Smooth muscle cell (in vitro differentiated cells): ENCODE data around the gene B3GALT2. TPM values are rescaled to one million over a fixed set of nuclear protein-coding genes. Genes with fewer than 3 reads are reported as not detected.
A peak's percentile ranks its signal among the peaks of the same experiment; 100 is the strongest.

Source experiments
- DNase-seq: peaks from one replicate; lab custom pipeline; 2025; ENCODE audit not compliant: unreplicated experiment; lab: John Stamatoyannopoulos, UW
- H2AFZ ChIP-seq: fragments of 200-600 bp; sonication (generic); 2 replicates; pipeline ENCODE4 v1.6.0; 2016; ENCODE audit warnings: antibody characterized with exemption, low read depth, mild to moderate bottlenecking
- H3F3A ChIP-seq: fragments of 200-600 bp; sonication (generic); 2 replicates; pipeline ENCODE4 v1.6.0; 2017; ENCODE audit warnings: antibody characterized with exemption, low read depth
- H3K27ac ChIP-seq: fragments of 200-600 bp; sonication (generic); 2 replicates; pipeline ENCODE4 v1.5.1; 2016; ENCODE audit warnings: low read depth, mild to moderate bottlenecking
- H3K27me3 ChIP-seq: fragments of 200-600 bp; sonication (generic); 2 replicates; pipeline ENCODE4 v1.6.1; 2016; ENCODE audit warnings: low read depth, mild to moderate bottlenecking
- H3K36me3 ChIP-seq: fragments of 200-600 bp; sonication (generic); 2 replicates; pipeline ENCODE4 v1.5.1; 2016; ENCODE audit warnings: low read depth
- H3K4me1 ChIP-seq: fragments of 200-600 bp; sonication (generic); 2 replicates; pipeline ENCODE4 v1.5.1; 2016; ENCODE audit warnings: low read depth
- H3K4me2 ChIP-seq: fragments of 200-600 bp; sonication (generic); 2 replicates; pipeline ENCODE4 v1.6.0; 2016; ENCODE audit warnings: mild to moderate bottlenecking
- H3K4me3 ChIP-seq: fragments of 200-600 bp; sonication (generic); 2 replicates; pipeline ENCODE4 v1.5.1; 2016; ENCODE audit warnings: mild to moderate bottlenecking
- H3K79me2 ChIP-seq: fragments of 200-600 bp; sonication (generic); 2 replicates; pipeline ENCODE4 v1.6.0; 2016; ENCODE audit warnings: low read depth, mild to moderate bottlenecking
- H3K9ac ChIP-seq: fragments of 200-600 bp; sonication (generic); 2 replicates; pipeline ENCODE4 v1.6.0; 2016; ENCODE audit warnings: low read depth
- H3K9me3 ChIP-seq: fragments of 200-600 bp; sonication (generic); replicated peaks from 2 replicates; pipeline ENCODE4 v1.5.1; 2016; ENCODE audit warnings: low read depth
- H4K20me1 ChIP-seq: fragments of 200-600 bp; sonication (generic); 2 replicates; pipeline ENCODE4 v1.6.0; 2016; ENCODE audit warnings: low read depth
- CTCF ChIP-seq: fragments of 200-600 bp; sonication (generic); IDR thresholded peaks from 2 replicates; pipeline ENCODE4 v1.5.1; 2017; ENCODE audit warnings: borderline replicate concordance, mild to moderate bottlenecking, antibody characterized with exemption; ENCODE audit not compliant: insufficient read depth, poor library complexity, severe bottlenecking
- WGBS: methylation state at CpG from one replicate; pipeline ENCODE4 v1.1.7; 2016; ENCODE audit warnings: low lambda C conversion rate; 5-methylcytosine and 5-hydroxymethylcytosine counted together
- polyA plus RNA-seq: library from polyadenylated mRNA; unstranded; fragments of >200 nt; fragmentation: Nextera tagmentation; extraction: Ambion mirVana; gene quantifications from 2 replicates; pipeline ENCODE4 v1.2.1, GENCODE V29; 2016
- total RNA-seq: library from RNA; depleted of rRNA; stranded (reverse); fragments of >200 nt; gene quantifications from 2 replicates; pipeline ENCODE4 v1.2.3, GENCODE V29; 2014

Gene B3GALT2
- total and polyA plus RNA-seq, 2 experiments from 2014 or later: not detected

GRCh38 chr1:193201021-193201420 is 14.6 kb upstream of the B3GALT2 start:
- Histone ChIP-seq H3F3A (no peaks in the 10 kb centered on the region), H3K27ac (no peak overlapping the region), H3K27me3 (no peaks in the 10 kb centered on the region), H2AFZ (no peak overlapping the region), H3K4me1 (no peaks in the 10 kb centered on the region), H3K4me3 (no peak overlapping the region), H3K9ac (no peak overlapping the region), H3K79me2 (peaks cover 70% of the 10 kb centered on the region), H4K20me1 (peaks cover 53% of the 10 kb centered on the region), H3K4me2 (no peak overlapping the region), H3K9me3 (no peaks in the 10 kb centered on the region), H3K36me3 (peaks cover 10% of the 10 kb centered on the region)
- TF ChIP-seq CTCF: no peak
- no peak for DNase-seq
- 98% methylated on average over 2 of the region's 2 CpGs for WGBS

- Histone ChIP-seq H4K20me1 (peaks cover 54% of the 10 kb centered on the region), H3K4me2 (no peak overlapping the region), H3F3A (no peaks in the 10 kb centered on the region), H3K27ac (no peak overlapping the region), H3K9ac (no peak overlapping the region), H2AFZ (no peak overlapping the region), H3K79me2 (peaks cover 81% of the 10 kb centered on the region), H3K4me3 (no peak overlapping the region), H3K4me1 (no peaks in the 10 kb centered on the region), H3K27me3 (no peaks in the 10 kb centered on the region), H3K36me3 (peaks cover 5% of the 10 kb centered on the region), H3K9me3 (no peaks in the 10 kb centered on the region)
- no peak for DNase-seq
- 98% methylated on average over 4 of the region's 4 CpGs for WGBS
- no peak for TF ChIP-seq CTCF
Observed at GRCh38 chr1:193199940-193200339, 13.5 kb upstream of the B3GALT2 start.

- no peak for DNase-seq
- no peak for TF ChIP-seq CTCF
- Histone ChIP-seq H3K9me3 (no peaks in the 10 kb centered on the region), H3K79me2 (peaks cover 81% of the 10 kb centered on the region), H4K20me1 (peaks cover 65% of the 10 kb centered on the region), H3K27ac (no peak overlapping the region), H3K36me3 (peaks cover 4% of the 10 kb centered on the region), H3K4me3 (no peak overlapping the region), H2AFZ (no peak overlapping the region), H3K27me3 (no peaks in the 10 kb centered on the region), H3K4me1 (no peaks in the 10 kb centered on the region), H3K9ac (no peak overlapping the region), H3F3A (peaks cover 3% of the 10 kb centered on the region), H3K4me2 (no peak overlapping the region)
- 94% methylated on average over 8 of the region's 8 CpGs for WGBS
Observed at GRCh38 chr1:193192586-193192985, 6.2 kb upstream of the B3GALT2 start.

- no peak overlapping the region for H3K4me3 ChIP-seq
- peak overlapping the region; percentile 14 for H3K4me2 ChIP-seq
- no peak overlapping the region for H2AFZ ChIP-seq
- no peaks in the 10 kb centered on the region for H3K27me3 ChIP-seq
- H4K20me1 ChIP-seq: peaks cover 72% of the 10 kb centered on the region
- peaks cover 3% of the 10 kb centered on the region for H3F3A ChIP-seq
- H3K9ac ChIP-seq: no peak overlapping the region
- H3K36me3 ChIP-seq: peaks cover 4% of the 10 kb centered on the region
- no peaks in the 10 kb centered on the region for H3K9me3 ChIP-seq
- peaks cover 14% of the 10 kb centered on the region for H3K4me1 ChIP-seq
- DNase-seq: no peak
- peaks cover 75% of the 10 kb centered on the region for H3K79me2 ChIP-seq
- TF ChIP-seq CTCF: peak; percentile 22
- peak overlapping the region; percentile 33 for H3K27ac ChIP-seq
Observed at GRCh38 chr1:193190096-193190744, 3.8 kb upstream of the B3GALT2 start.
